ENCODE measurements around the gene CH25H.
"Not testable (repeated sequence)": the region's sequence is repeated elsewhere in the genome, so short reads cannot be mapped to it uniquely, and the experiment has no call there.

Gene CH25H

DNA sequence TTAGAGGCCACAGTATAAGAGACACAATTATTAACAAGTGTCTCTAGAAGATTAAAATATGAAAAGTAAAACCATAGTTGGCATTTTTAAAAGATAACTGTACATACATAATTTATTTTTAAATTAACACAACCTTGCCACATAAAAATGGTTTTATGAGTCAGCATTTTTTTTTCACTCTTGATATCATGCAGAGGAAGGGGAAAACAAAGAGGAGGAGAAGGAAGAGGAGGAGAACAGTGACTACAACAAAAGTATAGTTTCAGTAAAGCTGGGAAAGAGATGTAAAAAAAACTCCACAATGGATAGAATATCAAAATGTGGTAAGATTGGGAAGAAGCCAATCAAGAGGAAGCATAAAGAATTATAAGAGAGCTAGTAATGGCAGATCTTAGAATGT is 34.0 kb downstream of the CH25H start:
- TF ChIP-seq, protein P1, sequence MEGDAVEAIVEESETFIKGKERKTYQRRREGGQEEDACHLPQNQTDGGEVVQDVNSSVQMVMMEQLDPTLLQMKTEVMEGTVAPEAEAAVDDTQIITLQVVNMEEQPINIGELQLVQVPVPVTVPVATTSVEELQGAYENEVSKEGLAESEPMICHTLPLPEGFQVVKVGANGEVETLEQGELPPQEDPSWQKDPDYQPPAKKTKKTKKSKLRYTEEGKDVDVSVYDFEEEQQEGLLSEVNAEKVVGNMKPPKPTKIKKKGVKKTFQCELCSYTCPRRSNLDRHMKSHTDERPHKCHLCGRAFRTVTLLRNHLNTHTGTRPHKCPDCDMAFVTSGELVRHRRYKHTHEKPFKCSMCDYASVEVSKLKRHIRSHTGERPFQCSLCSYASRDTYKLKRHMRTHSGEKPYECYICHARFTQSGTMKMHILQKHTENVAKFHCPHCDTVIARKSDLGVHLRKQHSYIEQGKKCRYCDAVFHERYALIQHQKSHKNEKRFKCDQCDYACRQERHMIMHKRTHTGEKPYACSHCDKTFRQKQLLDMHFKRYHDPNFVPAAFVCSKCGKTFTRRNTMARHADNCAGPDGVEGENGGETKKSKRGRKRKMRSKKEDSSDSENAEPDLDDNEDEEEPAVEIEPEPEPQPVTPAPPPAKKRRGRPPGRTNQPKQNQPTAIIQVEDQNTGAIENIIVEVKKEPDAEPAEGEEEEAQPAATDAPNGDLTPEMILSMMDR (conservative IDR thresholded peaks at IDR 0.05; ENCODE audit: low read length): no peak
- no peak overlapping the region for H3K4me3 ChIP-seq (ENCODE audit: low read length)
- DNase-seq (ENCODE audit: low read depth): no peak

DNA sequence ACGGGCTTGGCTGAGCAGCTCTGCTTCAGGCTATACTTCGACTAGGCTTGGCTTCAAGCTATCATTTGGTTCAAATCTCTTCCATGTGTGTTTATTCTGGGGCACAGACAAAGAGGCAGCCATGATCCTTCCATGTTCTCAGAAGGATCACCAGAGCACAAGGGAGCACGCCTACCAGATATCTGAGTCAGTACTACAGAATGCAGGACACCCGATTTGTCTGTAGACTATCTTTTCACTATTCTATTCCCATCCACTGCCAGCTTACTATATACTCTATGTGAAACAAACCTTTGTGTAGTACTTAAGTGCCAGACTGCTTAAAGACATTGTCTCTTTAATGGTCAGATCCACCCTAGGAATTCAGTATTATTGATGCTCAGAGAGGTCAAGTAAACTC is 35.1 kb downstream of the CH25H start:
- DNase-seq (ENCODE audit: low read depth): peak; percentile 55
- H3K4me3 ChIP-seq (ENCODE audit: low read length): no peak overlapping the region
- TF ChIP-seq, protein P1 (conservative IDR thresholded peaks at IDR 0.05; ENCODE audit: low read length): no peak

DNA sequence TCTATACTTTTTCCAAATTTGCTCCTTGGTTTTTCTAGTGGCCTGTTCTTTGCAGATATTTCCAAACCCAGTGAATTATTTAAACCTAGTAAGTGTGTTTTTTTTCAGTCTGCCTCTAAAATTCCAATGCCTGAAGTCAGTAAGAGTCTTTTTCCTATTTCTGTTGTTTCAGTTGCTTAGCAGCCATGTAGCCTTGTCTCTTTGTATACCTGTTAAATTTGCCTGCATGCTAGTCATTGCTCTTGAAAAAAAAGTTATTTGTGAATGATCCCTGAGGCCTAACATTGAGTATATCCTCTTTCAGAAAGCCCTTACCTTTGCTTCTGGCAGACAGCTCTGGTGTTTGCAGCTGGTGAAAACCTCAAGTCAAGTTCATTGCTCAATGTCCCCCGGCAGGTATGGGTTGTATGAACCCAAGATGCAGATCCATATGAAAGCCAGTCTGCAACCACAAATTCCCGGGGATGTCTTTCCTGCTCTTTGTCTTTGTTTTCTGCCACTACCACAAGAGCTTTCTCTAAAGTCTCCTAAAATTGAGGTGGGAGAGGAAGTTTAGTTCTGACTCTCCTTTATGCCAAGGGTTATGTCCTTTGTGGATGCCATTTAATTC is 35.7 kb downstream of the CH25H start:
- no peak overlapping the region for H3K4me3 ChIP-seq (ENCODE audit: low read length)
- peak; percentile 58 for DNase-seq (ENCODE audit: low read depth)
- TF ChIP-seq, protein P1 (conservative IDR thresholded peaks at IDR 0.05; ENCODE audit: low read length): no peak

- not testable (repeated sequence) for H3K4me3 ChIP-seq (ENCODE audit: low read length); DNase-seq (ENCODE audit: low read depth)
These were observed 38.7 kb downstream of the CH25H start for GRCh38 chr10:89168354-89168900.

- TF ChIP-seq, protein P1 (conservative IDR thresholded peaks at IDR 0.05; ENCODE audit: low read length): no peak
- H3K4me3 ChIP-seq (ENCODE audit: low read length): no peak overlapping the region
- DNase-seq (ENCODE audit: low read depth): no peak
These were observed 39.2 kb downstream of the CH25H start for GRCh38 chr10:89167915-89168314.

DNA sequence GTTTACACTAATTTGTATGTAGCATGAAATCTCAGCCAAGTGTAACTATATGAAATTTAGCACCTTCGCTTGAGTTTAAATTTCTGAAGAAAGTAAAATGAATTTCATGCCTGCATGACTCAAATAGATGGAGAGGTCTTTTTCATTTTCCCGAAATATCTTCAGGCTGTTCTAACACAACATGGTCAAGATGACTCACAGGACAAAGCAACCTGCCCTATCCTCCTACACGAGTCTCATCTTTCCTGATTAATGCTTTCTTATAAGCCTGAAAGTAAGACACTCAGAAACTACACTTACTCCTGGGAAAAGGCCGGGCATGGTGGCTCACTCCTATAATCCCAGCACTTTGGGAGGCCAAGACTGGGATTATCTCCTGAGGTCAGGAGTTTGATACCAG is 41.2 kb downstream of the CH25H start:
- TF ChIP-seq, protein P1 (conservative IDR thresholded peaks at IDR 0.05; ENCODE audit: low read length): no peak
- H3K4me3 ChIP-seq (ENCODE audit: low read length): no peak overlapping the region
- DNase-seq (ENCODE audit: low read depth): no peak

GRCh38 chr10:89164920-89165319 is 42.2 kb downstream of the CH25H start:
- no peak overlapping the region for H3K4me3 ChIP-seq (ENCODE audit: low read length)
- DNase-seq (ENCODE audit: low read depth): no peak
- TF ChIP-seq, protein P1 (conservative IDR thresholded peaks at IDR 0.05; ENCODE audit: low read length): no peak

Measured in AG10803 (cell line).